HepG2 (cell line): ENCODE data around the gene ANKRD11. TPM values are rescaled to one million over a fixed set of nuclear protein-coding genes. Genes with fewer than 3 reads are reported as not detected.
A peak's percentile ranks its signal among the peaks of the same experiment; 100 is the strongest.

Experiments used
- ARHGAP35 ChIP-seq: sonication (generic); formaldehyde crosslinking; IDR thresholded peaks from 2 replicates; pipeline ENCODE4 v1.9.0; 2022; ENCODE audit warnings: mild to moderate bottlenecking, inconsistent platforms, moderate library complexity, missing genetic modification reagents, borderline replicate concordance
- DZIP1 ChIP-seq: sonication (generic); formaldehyde crosslinking; IDR thresholded peaks from 2 replicates; pipeline ENCODE4 v1.5.0; 2020; ENCODE audit warnings: mild to moderate bottlenecking, missing genetic modification reagents
- HOXA9 ChIP-seq: sonication (generic); formaldehyde crosslinking; IDR thresholded peaks from 2 replicates; pipeline ENCODE4 v1.8.1; 2022; ENCODE audit warnings: missing genetic modification reagents, mild to moderate bottlenecking, moderate library complexity, borderline replicate concordance
- KDM5A ChIP-seq: fragments of 200-600 bp; sonication (generic); IDR thresholded peaks from 2 replicates; pipeline ENCODE4 v1.7.0; 2018; ENCODE audit warnings: antibody characterized with exemption, mild to moderate bottlenecking, low read length, borderline replicate concordance
- PTBP1 ChIP-seq: fragments of 200-400 bp; formaldehyde crosslinking; IDR thresholded peaks from 2 replicates; pipeline ENCODE4 v1.6.1; 2018; ENCODE audit warnings: low read length, low read depth; ENCODE audit not compliant: poor library complexity, severe bottlenecking
- THYN1 ChIP-seq: sonication (generic); formaldehyde crosslinking; IDR thresholded peaks from 2 replicates; pipeline ENCODE4 v1.8.1; 2023; ENCODE audit warnings: low read depth, mild to moderate bottlenecking, moderate library complexity, missing genetic modification reagents, borderline replicate concordance
- TRIM24 ChIP-seq: sonication (generic); formaldehyde crosslinking; IDR thresholded peaks from 2 replicates; pipeline ENCODE4 v1.8.0; 2022; ENCODE audit warnings: mild to moderate bottlenecking, missing genetic modification reagents
- ZBTB42 ChIP-seq: sonication (generic); formaldehyde crosslinking; IDR thresholded peaks from 2 replicates; pipeline ENCODE4 v1.5.0; 2020; ENCODE audit warnings: mild to moderate bottlenecking, missing genetic modification reagents
- ZMAT3 ChIP-seq: sonication (generic); formaldehyde crosslinking; conservative IDR thresholded peaks from 2 replicates; pipeline ENCODE4 v1.7.0; 2021; ENCODE audit warnings: missing genetic modification reagents
- ZNF205 ChIP-seq: IDR thresholded peaks from 2 replicates; pipeline ENCODE4 v1.6.1; 2018; ENCODE audit warnings: missing biosample characterization, missing genetic modification reagents
- ZNF547 ChIP-seq: sonication (generic); formaldehyde crosslinking; IDR thresholded peaks from 2 replicates; pipeline ENCODE4 v1.5.1; 2020; ENCODE audit warnings: mild to moderate bottlenecking, missing genetic modification reagents
- ZNF557 ChIP-seq: sonication (generic); formaldehyde crosslinking; IDR thresholded peaks from 2 replicates; pipeline ENCODE4 v1.4.0; 2020; ENCODE audit warnings: missing genetic modification reagents
- ZNF614 ChIP-seq: IDR thresholded peaks from 2 replicates; pipeline ENCODE4 v1.6.1; 2018; ENCODE audit warnings: missing biosample characterization, missing genetic modification reagents, inconsistent platforms, borderline replicate concordance
- ZNF710 ChIP-seq: sonication (generic); formaldehyde crosslinking; IDR thresholded peaks from 2 replicates; pipeline ENCODE4 v1.5.0; 2020; ENCODE audit warnings: mild to moderate bottlenecking, missing genetic modification reagents, borderline replicate concordance
- ZNF749 ChIP-seq: sonication (generic); formaldehyde crosslinking; IDR thresholded peaks from 2 replicates; pipeline ENCODE4 v1.8.0; 2022; ENCODE audit warnings: mild to moderate bottlenecking, missing genetic modification reagents, moderate library complexity, borderline replicate concordance
- polyA plus RNA-seq, 8 experiments: library from polyadenylated mRNA; depleted of rRNA in 3 of 8; stranded (reverse) in 7 of 8; unstranded in 1 of 8; fragments of >200 nt; fragmentation: Illumina TruSeq in 4 of 8; extraction: Trizol in 4 of 8; gene quantifications; 2 replicates each; pipeline versions ENCODE4 v1.2.1 to v1.2.3, GENCODE V29; 2011 to 2016; ENCODE audit warnings: low read depth in 4 of 8, missing spikeins in 1 of 8, mixed read lengths in 1 of 8; ENCODE audit not compliant: insufficient read depth in 1 of 8
- total RNA-seq, 5 experiments: library from RNA; depleted of rRNA; stranded (reverse); fragments of >200 nt; fragmentation: Illumina TruSeq; extraction: Trizol; gene quantifications; 2 replicates each; pipeline ENCODE4 v1.2.3, GENCODE V29; 2016; ENCODE audit warnings: low read depth in 1 of 5
- TF ChIP-seq, protein P1 (sequence below): sonication (generic); formaldehyde crosslinking; IDR thresholded peaks from 2 replicates; pipeline ENCODE4 v1.5.0; 2020; ENCODE audit warnings: missing genetic modification reagents
- TF ChIP-seq, protein P2 (sequence below): sonication (generic); formaldehyde crosslinking; IDR thresholded peaks from 2 replicates; pipeline ENCODE4 v1.8.0; 2022; ENCODE audit warnings: missing genetic modification reagents, mild to moderate bottlenecking, moderate library complexity, borderline replicate concordance

Gene ANKRD11
- total and polyA plus RNA-seq, 2 of the 13 experiments (the other 11 are each of a cell fraction or from before 2014, with no cell fraction given) = 21.4 to 38.4 TPM

GRCh38 chr16:89490439-89491237, at the start of gene ANKRD11 (continued):
- TF ChIP-seq ZNF710 (CRISPR knock-in tag) = peak; percentile 87; the same call in 1 of the 2 replicates
- TF ChIP-seq ZNF557 (CRISPR knock-in tag) = no peak
- no peak for TF ChIP-seq DZIP1
- peak; percentile 57; the same call in 1 of the 2 replicates for TF ChIP-seq ZMAT3
- TF ChIP-seq ARHGAP35 = peak; percentile 84
- TF ChIP-seq THYN1 (CRISPR knock-in tag) = no peak
- no peak for TF ChIP-seq ZBTB42
- peak; percentile 79 for TF ChIP-seq ZNF547 (CRISPR knock-in tag)
- no peak for TF ChIP-seq TRIM24 (CRISPR knock-in tag)
- TF ChIP-seq HOXA9 (CRISPR knock-in tag) = no peak
- TF ChIP-seq, protein P1, sequence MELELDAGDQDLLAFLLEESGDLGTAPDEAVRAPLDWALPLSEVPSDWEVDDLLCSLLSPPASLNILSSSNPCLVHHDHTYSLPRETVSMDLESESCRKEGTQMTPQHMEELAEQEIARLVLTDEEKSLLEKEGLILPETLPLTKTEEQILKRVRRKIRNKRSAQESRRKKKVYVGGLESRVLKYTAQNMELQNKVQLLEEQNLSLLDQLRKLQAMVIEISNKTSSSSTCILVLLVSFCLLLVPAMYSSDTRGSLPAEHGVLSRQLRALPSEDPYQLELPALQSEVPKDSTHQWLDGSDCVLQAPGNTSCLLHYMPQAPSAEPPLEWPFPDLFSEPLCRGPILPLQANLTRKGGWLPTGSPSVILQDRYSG (CRISPR knock-in tag) = no peak
- TF ChIP-seq ZNF749 (CRISPR knock-in tag) = peak; percentile 51; the same call in 1 of the 2 replicates
- TF ChIP-seq KDM5A = peak; percentile 92
- peak; percentile 73; the same call in 1 of the 2 replicates for TF ChIP-seq ZNF614 (CRISPR knock-in tag)
- TF ChIP-seq ZNF205 (CRISPR knock-in tag) = no peak; the same call in 1 of the 2 replicates
- TF ChIP-seq PTBP1 = no peak
- TF ChIP-seq, protein P2, sequence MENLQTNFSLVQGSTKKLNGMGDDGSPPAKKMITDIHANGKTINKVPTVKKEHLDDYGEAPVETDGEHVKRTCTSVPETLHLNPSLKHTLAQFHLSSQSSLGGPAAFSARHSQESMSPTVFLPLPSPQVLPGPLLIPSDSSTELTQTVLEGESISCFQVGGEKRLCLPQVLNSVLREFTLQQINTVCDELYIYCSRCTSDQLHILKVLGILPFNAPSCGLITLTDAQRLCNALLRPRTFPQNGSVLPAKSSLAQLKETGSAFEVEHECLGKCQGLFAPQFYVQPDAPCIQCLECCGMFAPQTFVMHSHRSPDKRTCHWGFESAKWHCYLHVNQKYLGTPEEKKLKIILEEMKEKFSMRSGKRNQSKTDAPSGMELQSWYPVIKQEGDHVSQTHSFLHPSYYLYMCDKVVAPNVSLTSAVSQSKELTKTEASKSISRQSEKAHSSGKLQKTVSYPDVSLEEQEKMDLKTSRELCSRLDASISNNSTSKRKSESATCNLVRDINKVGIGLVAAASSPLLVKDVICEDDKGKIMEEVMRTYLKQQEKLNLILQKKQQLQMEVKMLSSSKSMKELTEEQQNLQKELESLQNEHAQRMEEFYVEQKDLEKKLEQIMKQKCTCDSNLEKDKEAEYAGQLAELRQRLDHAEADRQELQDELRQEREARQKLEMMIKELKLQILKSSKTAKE (CRISPR knock-in tag) = no peak
